IMR-90 (cell line): ENCODE data around the gene ZNF532. TPM values are rescaled to one million over a fixed set of nuclear protein-coding genes. Genes with fewer than 3 reads are reported as not detected.

ENCODE experiments used
- ATAC-seq: fragments of 200-7000 bp; cut with Tn5 transposase; 2 replicates; pipeline ENCODE4 v1.9.1; 2020; ENCODE audit warnings: low read depth, mild to moderate bottlenecking, moderate library complexity
- BruUV-seq: library from RNA; stranded (reverse); fragments of 400-500 nt; replicated peaks from 2 replicates; lab custom pipeline; 2021; lab: Mats Ljungman, UMichigan
- CTCF ChIA-PET: fragments of 300-600 bp; formaldehyde crosslinking; extraction: SDS; loops from one replicate; lab custom pipeline; 2021; ENCODE audit warnings: antibody characterized with exemption; lab: Yijun Ruan, JAX
- POLR2A ChIA-PET: fragments of 300-600 bp; sonication (Branson Sonifier 250); formaldehyde crosslinking; loops from one replicate; lab custom pipeline; 2022; ENCODE audit warnings: antibody characterized with exemption; ENCODE audit not compliant: unreplicated experiment; lab: Charles Lee
- DNase-seq: peaks from one replicate; pipeline ENCODE4 v3.0.0; 2013
- H2AFZ ChIP-seq: replicated peaks from 2 replicates; pipeline ENCODE3; 2013; ENCODE audit warnings: low read length, mild to moderate bottlenecking; ENCODE audit not compliant: poor library complexity
- H2AK5ac ChIP-seq: 2 replicates; pipeline ENCODE4 v1.6.1; 2013; ENCODE audit warnings: low read depth, low read length, inconsistent platforms
- H2AK9ac ChIP-seq: replicated peaks from 2 replicates; pipeline ENCODE3; 2013; ENCODE audit warnings: mild to moderate bottlenecking, low read depth, low read length, moderate library complexity; ENCODE audit not compliant: poor library complexity
- H2BK120ac ChIP-seq: 2 replicates; pipeline ENCODE4 v1.6.1; 2013; ENCODE audit warnings: low read depth, low read length, inconsistent platforms
- H2BK15ac ChIP-seq: 3 replicates; pipeline ENCODE4 v1.6.1; 2013; ENCODE audit warnings: low read depth, low read length, inconsistent platforms
- H2BK20ac ChIP-seq: 2 replicates; pipeline ENCODE4 v1.6.1; 2013; ENCODE audit warnings: low read depth, mild to moderate bottlenecking, inconsistent platforms, low read length, moderate library complexity
- H2BK5ac ChIP-seq: 2 replicates; pipeline ENCODE4 v1.6.1; 2013; ENCODE audit warnings: mild to moderate bottlenecking, low read depth, low read length, inconsistent platforms; ENCODE audit not compliant: poor library complexity, severe bottlenecking
- H3K14ac ChIP-seq: replicated peaks from 2 replicates; pipeline ENCODE4 v1.6.1; 2013; ENCODE audit warnings: low read depth, low read length, inconsistent platforms
- H3K18ac ChIP-seq: 2 replicates; pipeline ENCODE4 v1.6.1; 2013; ENCODE audit warnings: low read depth, low read length, control low read depth
- H3K23ac ChIP-seq: 2 replicates; pipeline ENCODE4 v1.6.1; 2013; ENCODE audit warnings: low read depth, low read length, inconsistent platforms
- H3K27ac ChIP-seq: 2 replicates; pipeline ENCODE4 v1.5.1; 2013; ENCODE audit warnings: mild to moderate bottlenecking, control low read depth, low read length; ENCODE audit not compliant: insufficient read depth
- H3K27me3 ChIP-seq: 2 replicates; pipeline ENCODE4 v1.6.1; 2013; ENCODE audit warnings: low read length; ENCODE audit not compliant: control insufficient read depth, insufficient read depth
- H3K36me3 ChIP-seq: 2 replicates; pipeline ENCODE4 v1.6.1; 2013; ENCODE audit warnings: low read length, mixed read lengths; ENCODE audit not compliant: control insufficient read depth, insufficient read depth
- H3K4ac ChIP-seq: 2 replicates; pipeline ENCODE4 v1.6.1; 2013; ENCODE audit warnings: low read depth, low read length, inconsistent platforms
- H3K4me1 ChIP-seq: 2 replicates; pipeline ENCODE4 v1.6.1; 2013; ENCODE audit warnings: low read length, mixed read lengths; ENCODE audit not compliant: control insufficient read depth, insufficient read depth
- H3K4me2 ChIP-seq: 2 replicates; pipeline ENCODE4 v1.6.1; 2013; ENCODE audit warnings: low read depth, mild to moderate bottlenecking, control low read depth, low read length, moderate library complexity
- H3K4me3 ChIP-seq: 2 replicates; pipeline ENCODE4 v1.5.1; 2013; ENCODE audit warnings: low read depth, mild to moderate bottlenecking, control low read depth, low read length, moderate library complexity; ENCODE audit not compliant: insufficient read depth
- H3K56ac ChIP-seq: 2 replicates; pipeline ENCODE4 v1.6.1; 2013; ENCODE audit warnings: low read length, inconsistent platforms; ENCODE audit not compliant: insufficient read depth; ENCODE audit errors: extremely low read depth
- H3K79me1 ChIP-seq, 2 experiments: 2 replicates each; pipeline ENCODE4 v1.6.1; 2013; ENCODE audit warnings: low read length in 2 of 2, inconsistent platforms in 1 of 2, low read depth in 1 of 2
- H3K9ac ChIP-seq: 2 replicates; pipeline ENCODE4 v1.6.1; 2013; ENCODE audit warnings: low read depth, low read length, control low read depth
- H3K9me1 ChIP-seq: 2 replicates; pipeline ENCODE4 v1.6.1; 2013; ENCODE audit warnings: low read length, inconsistent platforms; ENCODE audit not compliant: insufficient read depth
- H3K9me3 ChIP-seq: 2 replicates; pipeline ENCODE4 v1.6.1; 2013; ENCODE audit warnings: low read length; ENCODE audit not compliant: control insufficient read depth, insufficient read depth
- H4K20me1 ChIP-seq: 2 replicates; pipeline ENCODE4 v1.6.1; 2013; ENCODE audit warnings: low read length, inconsistent platforms; ENCODE audit not compliant: insufficient read depth
- H4K5ac ChIP-seq: 2 replicates; pipeline ENCODE4 v1.6.1; 2013; ENCODE audit warnings: mild to moderate bottlenecking, low read depth, low read length, control low read depth
- H4K8ac ChIP-seq, 2 experiments: 2 replicates each; pipeline ENCODE4 v1.6.1; 2013; ENCODE audit warnings: low read depth in 2 of 2, low read length in 2 of 2, control low read depth in 1 of 2, inconsistent platforms in 1 of 2
- H4K91ac ChIP-seq: 2 replicates; pipeline ENCODE4 v1.6.1; 2013; ENCODE audit warnings: low read depth, low read length, inconsistent platforms; ENCODE audit not compliant: insufficient read depth
- FOS ChIP-seq: fragments of 150-350 bp; IDR thresholded peaks from 2 replicates; pipeline ENCODE4 v1.6.1; 2016; ENCODE audit warnings: low read depth, low read length
- MAFK ChIP-seq: IDR thresholded peaks from 2 replicates; pipeline ENCODE4 v1.6.1; 2012; ENCODE audit warnings: low read depth, low read length, improper control_type of control experiment
- MXI1 ChIP-seq: IDR thresholded peaks from 2 replicates; pipeline ENCODE4 v1.6.1; 2012; ENCODE audit warnings: low read depth, mild to moderate bottlenecking, low read length, moderate library complexity, borderline replicate concordance
- NFE2L2 ChIP-seq: fragments of 150-350 bp; IDR thresholded peaks from 2 replicates; pipeline ENCODE4 v1.6.1; 2016; ENCODE audit warnings: low read depth, mild to moderate bottlenecking, low read length
- RAD21 ChIP-seq: IDR thresholded peaks from 2 replicates; pipeline ENCODE4 v1.6.1; 2012; ENCODE audit warnings: low read length, improper control_type of control experiment
- RCOR1 ChIP-seq: IDR thresholded peaks from 2 replicates; pipeline ENCODE4 v1.6.1; 2012; ENCODE audit warnings: mild to moderate bottlenecking, low read length, improper control_type of control experiment; ENCODE audit not compliant: insufficient replicate concordance
- USF2 ChIP-seq: fragments of 150-350 bp; IDR thresholded peaks from 2 replicates; pipeline ENCODE4 v1.6.1; 2017; ENCODE audit warnings: mild to moderate bottlenecking, antibody characterized with exemption, low read length, low read depth
- WGBS, 2 experiments: methylation state at CpG; one replicate each; pipeline versions ENCODE4 v1.1.5 to v1.1.7; 2013; ENCODE audit warnings: missing lambda C conversion rate in 2 of 2; ENCODE audit not compliant: insufficient read length in 1 of 2; ENCODE audit errors: extremely low coverage in 2 of 2; 5-methylcytosine and 5-hydroxymethylcytosine counted together
- dilution Hi-C: fragments of 300-500 bp; cut with HindIII; formaldehyde crosslinking; loops from one replicate; pipeline ENCODE4 v1.14.3; 2018; ENCODE audit warnings: low sequenced_read_pairs; ENCODE audit not compliant: unreplicated experiment
- in situ Hi-C: fragments of 300-500 bp; cut with MboI; formaldehyde crosslinking; loops from 3 replicates; pipeline ENCODE4 v1.14.3; 2019; ENCODE audit warnings: low sequenced_read_pairs, inconsistent platforms, mixed read lengths
- intact Hi-C: fragments of 100-400 bp; cut with micrococcal nuclease; formaldehyde crosslinking; loops from 2 replicates; pipeline ENCODE4 v1.10.0; 2022
- polyA plus RNA-seq, 3 experiments: library from polyadenylated mRNA; depleted of rRNA; stranded (reverse); fragments of >200 nt; gene quantifications; 2 replicates each; pipeline ENCODE4 v1.2.3, GENCODE V29; 2012; ENCODE audit warnings: low replicate concordance in 1 of 3
- total RNA-seq: library from RNA; depleted of rRNA; stranded (reverse); fragments of >200 nt; gene quantifications from 2 replicates; pipeline ENCODE4 v1.2.3, GENCODE V29; 2012
- TF ChIP-seq, protein P1 (sequence below): conservative IDR thresholded peaks from 2 replicates; pipeline ENCODE4 v1.5.1; 2012; ENCODE audit warnings: mild to moderate bottlenecking, low read depth, low read length, improper control_type of control experiment

Gene ZNF532
- total and polyA plus RNA-seq, 2 of the 4 experiments (the other 2 are of a cell fraction), result 29.9 to 45.8 TPM

- dilution Hi-C loops (no loop called here), in situ Hi-C loops (no loop called here), intact Hi-C loops (no loop called here)
- Histone ChIP-seq H3K4me3 (no peak overlapping the region), H3K4me2 (no peak overlapping the region), H3K36me3 (peaks cover 8% of the 10 kb centered on the region), H2BK15ac (no peak overlapping the region), H4K8ac (no peak overlapping the region), H2BK5ac (no peak overlapping the region), H4K20me1 (peaks cover 2% of the 10 kb centered on the region; the same call in 1 of the 2 replicates), H3K9me3 (no peaks in the 10 kb centered on the region), H3K27me3 (no peaks in the 10 kb centered on the region), H3K9ac (no peak overlapping the region), H3K9me1 (peaks cover 16% of the 10 kb centered on the region), H3K14ac (no peak overlapping the region), H3K18ac (no peak overlapping the region), H3K27ac (no peak overlapping the region), H3K4me1 (peaks cover 2% of the 10 kb centered on the region), H2AFZ (no peak overlapping the region), H2BK120ac (no peak overlapping the region), H3K23ac (no peak overlapping the region), H4K5ac (no peak overlapping the region), H2AK5ac (no peak overlapping the region), H4K91ac (no peak overlapping the region), H3K56ac (no peak overlapping the region), H3K4ac (no peak overlapping the region), H2AK9ac (no peak overlapping the region), H2BK20ac (no peak overlapping the region), H3K79me1 (peaks cover 32 to 78% of the 10 kb centered on the region in 2 experiments)
- ChIA-PET POLR2A (interaction anchor here (0.6 kb wide), 1 partner anchor 588 kb away, joined by 3 read pairs; no protein-coding TSS in a partner anchor), CTCF (no interaction called here)
- DNase-seq (no peak), ATAC-seq (no peak)
- no TSS peak for BruUV-seq
- no peak for TF ChIP-seq USF2
- TF ChIP-seq RAD21, result no peak
- TF ChIP-seq NFE2L2, result no peak
- TF ChIP-seq, protein P1, sequence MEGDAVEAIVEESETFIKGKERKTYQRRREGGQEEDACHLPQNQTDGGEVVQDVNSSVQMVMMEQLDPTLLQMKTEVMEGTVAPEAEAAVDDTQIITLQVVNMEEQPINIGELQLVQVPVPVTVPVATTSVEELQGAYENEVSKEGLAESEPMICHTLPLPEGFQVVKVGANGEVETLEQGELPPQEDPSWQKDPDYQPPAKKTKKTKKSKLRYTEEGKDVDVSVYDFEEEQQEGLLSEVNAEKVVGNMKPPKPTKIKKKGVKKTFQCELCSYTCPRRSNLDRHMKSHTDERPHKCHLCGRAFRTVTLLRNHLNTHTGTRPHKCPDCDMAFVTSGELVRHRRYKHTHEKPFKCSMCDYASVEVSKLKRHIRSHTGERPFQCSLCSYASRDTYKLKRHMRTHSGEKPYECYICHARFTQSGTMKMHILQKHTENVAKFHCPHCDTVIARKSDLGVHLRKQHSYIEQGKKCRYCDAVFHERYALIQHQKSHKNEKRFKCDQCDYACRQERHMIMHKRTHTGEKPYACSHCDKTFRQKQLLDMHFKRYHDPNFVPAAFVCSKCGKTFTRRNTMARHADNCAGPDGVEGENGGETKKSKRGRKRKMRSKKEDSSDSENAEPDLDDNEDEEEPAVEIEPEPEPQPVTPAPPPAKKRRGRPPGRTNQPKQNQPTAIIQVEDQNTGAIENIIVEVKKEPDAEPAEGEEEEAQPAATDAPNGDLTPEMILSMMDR, result no peak
- TF ChIP-seq MXI1, result no peak
- TF ChIP-seq RCOR1, result no peak
- no peak for TF ChIP-seq MAFK
- TF ChIP-seq FOS, result no peak
- 100% methylated on average over 3 of the region's 10 CpGs; no CpG with 5 or more reads in 1 of the 2 experiments for WGBS, 2 experiments
Observed at GRCh38 chr18:58905777-58906428, 41.2 kb downstream of the ZNF532 start.
